ENCODE results near the gene MAFG. TPM values are rescaled to one million over a fixed set of nuclear protein-coding genes. Genes with fewer than 3 reads are reported as not detected.

MAFG gene
- total and polyA plus RNA-seq, 4 donors: 9.9 to 38.6 (median 22.7) TPM

DNA sequence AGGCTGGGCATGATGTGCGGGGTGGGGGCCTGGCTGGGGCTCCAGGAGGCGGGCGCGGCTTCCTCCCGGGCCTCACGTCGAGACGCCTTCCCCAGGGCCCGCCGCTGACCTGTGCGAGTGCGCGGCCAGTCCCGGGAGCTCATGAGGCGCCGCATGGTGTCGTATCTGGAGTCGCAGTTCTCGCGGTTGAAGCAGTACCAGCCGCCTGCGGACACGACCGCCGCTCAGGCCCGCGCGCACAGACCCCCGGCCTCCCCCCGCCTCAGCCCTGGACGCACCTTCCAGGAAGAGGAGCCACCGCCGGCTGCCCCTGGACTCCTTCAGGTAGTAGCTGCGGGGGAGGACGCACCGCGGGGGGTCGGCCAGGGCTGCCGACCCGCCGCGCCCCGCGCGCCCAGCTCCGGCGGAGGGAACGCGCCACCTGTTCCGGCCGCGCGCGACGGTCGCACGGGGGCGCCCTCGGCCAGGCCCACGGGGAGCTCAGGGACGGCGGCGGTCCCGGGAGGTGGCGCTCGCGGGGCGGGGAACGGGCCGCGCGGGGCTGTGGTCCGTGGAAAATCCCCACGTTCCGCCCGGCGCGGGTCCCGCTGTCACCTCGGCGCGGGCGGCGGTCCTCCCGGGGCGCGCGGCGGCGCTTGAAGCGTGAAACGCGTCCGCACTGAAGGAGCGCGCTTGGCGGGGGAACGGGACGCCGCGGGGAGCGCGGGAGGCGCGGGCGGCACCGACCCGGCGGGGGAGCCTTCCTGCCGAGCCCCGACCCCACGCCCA lies 32.0 kb upstream of the MAFG start:
- ATAC-seq (ENCODE audit: low FRiP score) (peak; percentile 87), DNase-seq (peak; percentile 80 to 93)
- Histone ChIP-seq H3K27me3 (ENCODE audit: control insufficient read depth in 1 of 2, insufficient read depth in 2 of 2, low read length in 1 of 2) (no peaks in the 10 kb centered on the region), H3K27ac (ENCODE audit: low read depth in 1 of 2, low read length in 2 of 2) (no peak overlapping the region), H3K4me3 (ENCODE audit: low read length in 2 of 2) (no peak overlapping the region), H3K9me3 (ENCODE audit: control insufficient read depth, low read length) (no peaks in the 10 kb centered on the region), H3K36me3 (ENCODE audit: control insufficient read depth in 1 of 2, insufficient read depth in 2 of 2, low read length in 1 of 2) (no peaks in the 10 kb centered on the region), H3K4me1 (ENCODE audit: control insufficient read depth in 1 of 2, insufficient read depth in 2 of 2, low read length in 2 of 2) (no peaks in the 10 kb centered on the region)
- WGBS, 2 donors: 1 to 2% methylated on average over 96 to 112 of the region's 112 CpGs
- intact Hi-C loops (cut with DNase I): loop anchor here (1.0 to 10.0 kb wide), 3 partner anchors 61 to 195 kb away; no protein-coding TSS in a partner anchor

DNA sequence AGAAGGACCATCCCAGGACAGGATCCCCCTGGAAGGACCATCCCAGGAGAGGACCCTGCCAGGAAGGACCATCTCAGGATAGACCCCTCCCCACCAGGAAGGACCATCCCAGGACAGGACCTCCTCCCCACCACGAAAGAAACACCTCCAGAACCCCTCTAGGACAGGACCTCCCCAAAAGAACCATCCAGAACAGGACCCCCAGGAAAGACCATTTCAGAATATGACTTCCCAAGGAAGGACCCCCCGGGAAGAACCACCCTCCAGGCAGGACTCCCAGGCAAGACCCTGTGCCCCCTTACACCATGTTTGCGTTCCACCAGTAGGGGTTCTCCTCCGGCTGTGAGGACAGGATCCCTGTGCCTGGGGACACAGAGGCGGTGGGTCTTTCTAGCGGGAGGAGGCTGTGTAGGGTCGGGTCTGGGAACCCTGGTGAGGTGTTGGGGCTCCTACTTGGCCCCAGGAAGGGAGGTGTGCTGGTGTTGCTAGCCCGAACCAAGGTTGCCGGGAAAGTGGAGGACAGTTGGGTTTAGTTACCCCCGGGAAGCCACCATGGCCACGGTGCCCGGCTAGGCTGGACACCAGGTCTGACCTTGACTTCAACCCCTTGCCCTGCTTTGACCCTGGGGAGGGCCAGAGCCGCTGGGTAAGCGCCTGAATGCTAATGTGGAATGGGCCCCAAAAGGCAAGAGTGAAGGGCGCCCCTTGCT lies 31.3 kb upstream of the MAFG start:
- Histone ChIP-seq H3K36me3 (ENCODE audit: control insufficient read depth in 1 of 2, insufficient read depth in 2 of 2, low read length in 1 of 2) (no peaks in the 10 kb centered on the region), H3K27me3 (ENCODE audit: control insufficient read depth in 1 of 2, insufficient read depth in 2 of 2, low read length in 1 of 2) (no peaks in the 10 kb centered on the region), H3K4me3 (ENCODE audit: low read length in 2 of 2) (no peak overlapping the region), H3K9me3 (ENCODE audit: control insufficient read depth, low read length) (no peaks in the 10 kb centered on the region), H3K4me1 (ENCODE audit: control insufficient read depth in 1 of 2, insufficient read depth in 2 of 2, low read length in 2 of 2) (no peaks in the 10 kb centered on the region), H3K27ac (ENCODE audit: low read depth in 1 of 2, low read length in 2 of 2) (no peak overlapping the region)
- WGBS, 2 donors: 53 to 56% methylated on average over 15 of the region's 15 CpGs
- ATAC-seq (ENCODE audit: low FRiP score) (no peak), DNase-seq (peak in 1 of 2 donors; percentile 75)
- intact Hi-C loops (cut with DNase I): loop anchor here (1.0 to 10.0 kb wide), 3 partner anchors 62 to 196 kb away; no protein-coding TSS in a partner anchor

DNA sequence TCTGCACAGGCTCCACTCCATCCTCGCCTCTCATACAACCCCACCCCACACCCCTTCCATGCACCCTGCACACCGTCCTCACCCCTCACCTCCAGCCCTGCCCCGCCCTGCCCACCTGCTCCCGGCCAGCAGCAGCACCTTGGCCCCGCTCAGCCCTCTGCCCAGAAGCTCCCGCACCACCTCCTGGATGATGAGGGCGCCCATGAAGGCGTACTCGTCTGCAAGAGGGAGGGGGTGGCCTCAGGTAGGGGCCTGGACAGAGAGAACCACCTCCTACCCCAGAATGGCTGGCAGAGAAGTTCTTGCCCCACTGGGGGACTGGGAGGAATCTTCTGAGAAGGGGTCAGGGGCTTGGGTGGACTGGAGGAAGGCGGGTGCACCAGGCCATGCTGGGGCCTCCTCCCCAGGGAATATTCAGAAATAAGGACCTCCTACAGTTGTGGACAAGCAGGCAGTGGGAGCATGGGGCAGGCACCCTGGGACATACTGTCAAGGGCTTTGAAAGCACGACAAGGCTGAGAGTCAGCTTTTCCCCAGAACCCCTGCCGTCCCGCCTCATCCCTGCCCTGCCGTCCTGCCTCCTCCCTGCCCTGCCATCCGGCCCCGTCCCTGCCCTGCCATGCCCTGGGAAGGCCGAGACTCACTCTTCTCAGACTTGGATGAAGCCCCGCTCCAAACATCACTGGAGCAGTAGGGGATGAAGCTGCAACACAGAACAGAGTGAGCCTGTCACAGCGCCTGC lies 30.3 kb upstream of the MAFG start:
- H3K27ac ChIP-seq (ENCODE audit: low read depth in 1 of 2, low read length in 2 of 2): no peak overlapping the region
- no peaks in the 10 kb centered on the region for H3K36me3 ChIP-seq (ENCODE audit: control insufficient read depth in 1 of 2, insufficient read depth in 2 of 2, low read length in 1 of 2)
- no peaks in the 10 kb centered on the region for H3K4me1 ChIP-seq (ENCODE audit: control insufficient read depth in 1 of 2, insufficient read depth in 2 of 2, low read length in 2 of 2)
- ATAC-seq (ENCODE audit: low FRiP score) (no peak), DNase-seq (peak in 1 of 2 donors; percentile 75)
- no peaks in the 10 kb centered on the region for H3K9me3 ChIP-seq (ENCODE audit: control insufficient read depth, low read length)
- no peaks in the 10 kb centered on the region for H3K27me3 ChIP-seq (ENCODE audit: control insufficient read depth in 1 of 2, insufficient read depth in 2 of 2, low read length in 1 of 2)
- intact Hi-C loops (cut with DNase I): loop anchor here (2.0 to 10.0 kb wide), 2 partner anchors 63 to 197 kb away; no protein-coding TSS in a partner anchor
- no peak overlapping the region for H3K4me3 ChIP-seq (ENCODE audit: low read length in 2 of 2)
- 74 to 78% methylated on average over 19 of the region's 19 CpGs for WGBS, 2 donors

DNA sequence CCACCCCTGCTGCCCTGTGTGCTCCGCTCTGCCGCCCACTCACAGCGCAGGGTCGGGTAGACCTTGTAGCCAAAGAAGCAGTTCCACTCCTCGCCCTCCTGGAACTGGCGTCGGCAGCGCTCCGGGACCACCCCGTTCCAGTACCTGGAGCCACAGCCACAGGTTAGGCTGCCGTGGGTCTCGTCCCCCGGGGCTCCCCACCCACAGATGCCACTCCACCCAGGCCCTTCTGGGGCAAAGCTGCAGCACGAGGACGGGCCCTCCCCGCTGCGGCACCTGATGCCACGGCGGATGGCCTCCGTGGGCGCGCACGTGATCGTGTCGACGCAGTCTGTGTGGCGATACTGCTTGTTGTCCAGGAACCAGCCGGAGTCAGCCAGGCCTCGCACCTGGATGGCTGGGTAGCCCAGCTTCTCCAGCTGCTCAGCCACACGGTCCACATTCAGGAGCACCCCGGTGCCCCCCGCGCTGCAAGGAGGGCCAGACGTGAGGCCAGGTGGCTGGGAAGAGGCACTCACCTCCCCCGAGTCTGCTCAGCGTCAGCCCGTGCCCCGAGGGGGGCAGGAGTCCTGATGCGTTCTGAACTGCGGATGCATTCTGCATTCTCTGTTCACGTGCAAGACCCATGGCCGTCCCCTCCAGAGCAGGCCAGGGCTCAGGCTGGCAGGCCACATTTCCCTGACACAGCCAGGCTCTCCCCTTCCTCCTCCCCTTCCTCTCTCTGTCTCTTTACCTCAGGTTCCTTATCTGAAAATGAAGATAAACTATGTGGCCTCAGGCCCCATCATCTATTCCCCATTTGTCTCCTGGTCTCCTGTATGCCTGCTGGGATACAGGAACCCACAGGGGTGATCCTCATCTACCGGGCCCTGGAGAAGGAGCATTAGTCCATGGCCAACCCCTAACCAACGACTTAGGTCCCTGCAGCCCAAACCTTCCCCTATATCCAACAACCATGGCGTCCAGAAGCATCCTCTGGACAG lies 29.4 kb upstream of the MAFG start:
- DNase-seq: peak in 1 of 2 donors; percentile 76
- H3K9me3 ChIP-seq (ENCODE audit: control insufficient read depth, low read length): no peaks in the 10 kb centered on the region
- H3K27ac ChIP-seq (ENCODE audit: low read depth in 1 of 2, low read length in 2 of 2): no peak overlapping the region
- H3K27me3 ChIP-seq (ENCODE audit: control insufficient read depth in 1 of 2, insufficient read depth in 2 of 2, low read length in 1 of 2): no peaks in the 10 kb centered on the region
- 88 to 89% methylated on average over 45 of the region's 45 CpGs for WGBS, 2 donors
- no peak overlapping the region for H3K4me3 ChIP-seq (ENCODE audit: low read length in 2 of 2)
- H3K36me3 ChIP-seq (ENCODE audit: control insufficient read depth in 1 of 2, insufficient read depth in 2 of 2, low read length in 1 of 2): no peaks in the 10 kb centered on the region
- ATAC-seq (ENCODE audit: low FRiP score): no peak
- no peaks in the 10 kb centered on the region for H3K4me1 ChIP-seq (ENCODE audit: control insufficient read depth in 1 of 2, insufficient read depth in 2 of 2, low read length in 2 of 2)
- intact Hi-C loops (cut with DNase I): loop anchor here (10.0 kb wide), 1 partner anchor 198 kb away; no protein-coding TSS in a partner anchor

DNA sequence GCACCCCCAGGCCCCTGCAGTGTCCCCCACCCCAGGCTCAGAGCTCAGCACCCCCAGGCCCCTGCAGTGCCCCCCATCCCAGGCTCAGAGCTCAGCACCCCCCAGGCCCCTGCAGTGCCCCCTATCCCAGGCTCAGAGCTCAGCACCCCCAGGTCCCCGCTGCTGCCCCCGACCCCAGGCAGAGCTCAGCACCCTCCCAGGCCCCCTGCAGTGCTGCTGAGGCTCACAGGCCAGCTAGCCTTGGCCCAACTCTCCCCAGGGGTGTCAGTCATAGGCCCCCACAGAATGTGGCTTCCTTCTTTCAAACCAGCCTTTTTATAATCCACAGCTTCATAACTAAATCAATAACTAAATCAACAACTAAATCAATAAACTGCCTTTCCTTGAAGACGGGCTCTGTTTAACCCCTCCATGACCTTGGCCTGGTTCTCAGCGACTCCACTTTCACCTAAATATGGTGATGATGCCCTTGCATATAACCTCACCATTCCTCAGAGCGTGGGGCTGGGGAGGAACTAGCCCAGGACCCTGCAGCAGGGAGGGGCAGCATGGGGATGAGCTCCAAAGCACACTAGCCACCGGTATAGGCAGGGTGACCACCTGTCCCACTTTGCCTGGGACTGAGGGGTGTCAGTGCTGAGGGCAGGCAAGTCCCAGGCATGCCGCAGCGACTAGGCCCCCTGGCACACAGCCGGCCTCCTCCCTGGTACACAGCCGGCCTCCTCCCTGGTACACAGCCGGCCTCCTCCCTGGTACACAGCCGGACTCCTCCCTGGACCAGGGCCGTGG lies 28.4 kb upstream of the MAFG start:
- WGBS, 2 donors: 80 to 82% methylated on average over 12 to 13 of the region's 13 CpGs
- Histone ChIP-seq H3K27ac (ENCODE audit: low read depth in 1 of 2, low read length in 2 of 2) (no peak overlapping the region), H3K36me3 (ENCODE audit: control insufficient read depth in 1 of 2, insufficient read depth in 2 of 2, low read length in 1 of 2) (no peaks in the 10 kb centered on the region), H3K4me3 (ENCODE audit: low read length in 2 of 2) (no peak overlapping the region), H3K9me3 (ENCODE audit: control insufficient read depth, low read length) (no peaks in the 10 kb centered on the region), H3K27me3 (ENCODE audit: control insufficient read depth in 1 of 2, insufficient read depth in 2 of 2, low read length in 1 of 2) (no peaks in the 10 kb centered on the region), H3K4me1 (ENCODE audit: control insufficient read depth in 1 of 2, insufficient read depth in 2 of 2, low read length in 2 of 2) (no peaks in the 10 kb centered on the region)
- intact Hi-C loops (cut with DNase I): loop anchor here (10.0 kb wide), 1 partner anchor 199 kb away; no protein-coding TSS in a partner anchor
- DNase-seq (no peak), ATAC-seq (ENCODE audit: low FRiP score) (no peak)

DNA sequence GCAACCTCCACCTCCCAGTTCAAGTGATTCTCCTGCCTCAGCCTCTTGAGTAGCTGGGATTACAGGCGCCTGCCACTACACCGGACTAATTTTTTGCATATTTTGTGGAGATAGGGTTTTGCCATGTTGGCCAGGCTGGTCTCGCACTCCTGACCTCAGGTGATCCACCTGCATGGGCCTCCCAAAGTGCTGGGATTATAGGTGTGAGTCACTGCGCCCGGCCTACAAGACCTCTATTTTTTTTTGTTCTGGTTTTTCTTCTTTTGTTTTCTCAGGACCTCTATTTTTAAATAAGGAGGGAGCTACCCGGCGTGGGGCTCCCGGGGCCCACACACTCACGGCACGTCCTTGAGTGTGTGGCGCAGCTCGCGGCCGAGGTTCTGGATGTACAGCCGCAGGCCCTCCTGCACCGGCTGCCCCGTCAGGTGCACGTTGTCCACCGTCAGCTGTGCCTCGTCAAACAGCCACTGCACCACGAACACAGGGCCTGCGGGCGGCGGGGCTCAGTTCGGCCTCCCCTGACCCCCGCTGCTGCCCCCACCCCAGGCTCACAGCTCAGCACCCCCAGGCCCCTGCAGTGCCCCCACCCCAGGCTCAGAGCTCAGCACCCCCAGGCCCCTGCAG lies 27.6 kb upstream of the MAFG start:
- H3K27ac ChIP-seq (ENCODE audit: low read depth in 1 of 2, low read length in 2 of 2): no peak overlapping the region
- no peaks in the 10 kb centered on the region for H3K27me3 ChIP-seq (ENCODE audit: control insufficient read depth in 1 of 2, insufficient read depth in 2 of 2, low read length in 1 of 2)
- no peak overlapping the region for H3K4me3 ChIP-seq (ENCODE audit: low read length in 2 of 2)
- H3K36me3 ChIP-seq (ENCODE audit: control insufficient read depth in 1 of 2, insufficient read depth in 2 of 2, low read length in 1 of 2): no peaks in the 10 kb centered on the region
- no peak for DNase-seq
- 93% methylated on average over 21 to 26 of the region's 26 CpGs for WGBS, 2 donors
- intact Hi-C loops (cut with DNase I): loop anchor here (10.0 kb wide), 1 partner anchor 200 kb away; no protein-coding TSS in a partner anchor
- no peaks in the 10 kb centered on the region for H3K4me1 ChIP-seq (ENCODE audit: control insufficient read depth in 1 of 2, insufficient read depth in 2 of 2, low read length in 2 of 2)
- ATAC-seq (ENCODE audit: low FRiP score): no peak
- H3K9me3 ChIP-seq (ENCODE audit: control insufficient read depth, low read length): no peaks in the 10 kb centered on the region

Measured in aorta (tissue), 5 donors.